Stimulated activated CD8-positive, alpha-beta memory T cell treated with anti-CD3 and anti-CD28 coated beads, Interleukin-12 subunit alpha, Interleukin-12 subunit beta, amount 100 ng/mL, for 1 hour (primary cell): ENCODE data around the gene FSTL1.

Source experiments
- DNase-seq: peaks from one replicate; pipeline ENCODE4 v3.0.0-alpha.2; 2020; ENCODE audit warnings: low read depth

Gene FSTL1, protein sequence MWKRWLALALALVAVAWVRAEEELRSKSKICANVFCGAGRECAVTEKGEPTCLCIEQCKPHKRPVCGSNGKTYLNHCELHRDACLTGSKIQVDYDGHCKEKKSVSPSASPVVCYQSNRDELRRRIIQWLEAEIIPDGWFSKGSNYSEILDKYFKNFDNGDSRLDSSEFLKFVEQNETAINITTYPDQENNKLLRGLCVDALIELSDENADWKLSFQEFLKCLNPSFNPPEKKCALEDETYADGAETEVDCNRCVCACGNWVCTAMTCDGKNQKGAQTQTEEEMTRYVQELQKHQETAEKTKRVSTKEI

DNA sequence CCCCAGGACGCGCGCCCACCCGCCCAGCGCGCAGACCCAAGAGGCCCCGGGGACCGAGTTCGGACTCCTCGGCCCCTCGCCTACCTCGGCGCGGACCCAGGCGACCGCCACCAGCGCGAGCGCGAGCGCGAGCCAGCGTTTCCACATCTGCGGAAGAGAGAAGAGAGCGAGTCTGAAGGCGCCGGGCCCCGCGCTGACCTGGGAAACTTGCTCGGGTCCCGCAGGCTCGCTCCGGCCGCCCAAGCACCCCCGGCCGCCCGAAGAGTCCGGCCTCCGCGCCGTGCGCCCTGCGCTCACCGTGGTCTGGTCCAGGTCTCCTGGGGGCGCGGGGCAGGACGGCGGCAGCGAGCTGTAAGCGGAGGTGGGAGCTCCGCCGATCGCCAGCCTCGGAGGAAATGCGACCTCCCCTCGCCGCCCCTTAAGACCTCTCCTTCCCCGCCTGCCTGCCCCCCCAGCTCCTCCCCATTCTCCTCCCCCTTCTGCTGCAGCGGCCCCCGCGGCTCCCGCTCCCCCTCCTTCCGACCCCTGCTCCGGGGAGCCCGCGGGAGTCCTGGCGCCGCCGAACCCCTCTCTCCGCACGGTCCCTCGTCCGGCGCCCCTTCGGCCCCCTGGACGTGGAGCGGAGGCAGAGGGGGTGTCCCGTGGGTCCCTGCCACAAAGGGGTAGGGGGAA lies at the start of gene FSTL1:
Gene FSTL1 (minus strand): TSS at position 393 of the 672 bp plus-strand sequence. CDS start 246 bp downstream, at position 147.
- DNase-seq: no peak

DNA sequence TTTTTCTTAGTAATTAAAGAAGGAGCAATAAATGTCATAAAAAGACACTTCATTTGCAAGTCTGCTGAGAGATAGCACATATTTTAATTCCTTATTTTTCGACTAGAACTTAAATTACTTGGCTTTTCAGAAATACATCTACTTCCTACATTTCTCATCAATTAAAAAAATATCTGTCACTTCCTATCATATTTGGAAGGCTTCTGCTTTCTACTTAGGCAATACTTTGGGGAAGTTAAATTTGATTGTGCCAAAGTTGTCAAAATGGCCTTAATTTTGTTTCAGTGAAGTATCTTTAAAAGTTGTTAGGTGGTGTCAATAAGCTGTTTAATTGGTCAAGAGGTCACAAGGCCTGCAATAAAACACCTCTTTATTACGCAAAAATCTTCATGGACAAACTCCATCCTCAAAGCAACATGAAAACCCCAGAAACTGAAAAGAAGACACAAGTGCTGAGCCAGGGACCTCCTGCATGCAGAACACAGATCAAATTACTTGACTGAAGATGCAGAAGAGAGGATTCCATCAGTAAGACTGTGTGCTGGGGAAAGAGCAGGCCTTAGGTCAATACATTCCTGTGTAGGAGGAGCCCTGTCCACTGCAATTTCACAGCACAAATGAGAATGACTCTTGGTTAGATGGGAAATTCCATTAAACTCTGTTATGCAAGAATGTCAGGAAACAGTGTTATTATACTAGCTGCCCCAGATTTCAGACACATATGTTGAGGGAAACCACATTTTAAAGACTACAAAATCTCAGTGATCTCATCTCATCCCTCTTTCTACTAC lies 48.0 kb upstream of the FSTL1 start:
- DNase-seq: no peak

DNA sequence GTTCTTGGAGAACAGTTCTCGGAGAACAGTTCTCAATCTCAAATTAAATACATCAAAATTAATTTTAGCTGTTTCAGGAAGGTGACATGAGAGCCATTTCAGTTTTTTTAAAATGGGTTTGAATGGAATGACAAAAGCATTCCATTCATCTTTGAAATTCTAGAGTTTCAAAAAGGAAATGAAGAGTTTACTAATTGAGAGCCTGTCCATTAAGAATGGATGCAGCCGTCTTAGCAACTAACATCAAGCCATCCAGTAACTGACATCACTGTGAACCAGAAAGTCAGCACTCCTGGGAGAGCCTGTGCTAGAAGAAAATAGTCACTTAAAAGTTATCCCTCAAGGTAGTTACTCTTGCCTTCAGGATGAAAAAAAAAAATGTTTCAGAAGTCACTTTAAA lies 47.0 kb upstream of the FSTL1 start:
- no peak for DNase-seq

GRCh38 chr3:120497336-120497735 lies 46.5 kb upstream of the FSTL1 start:
- DNase-seq: no peak

GRCh38 chr3:120496278-120497002 lies 45.6 kb upstream of the FSTL1 start:
- no peak for DNase-seq

DNA sequence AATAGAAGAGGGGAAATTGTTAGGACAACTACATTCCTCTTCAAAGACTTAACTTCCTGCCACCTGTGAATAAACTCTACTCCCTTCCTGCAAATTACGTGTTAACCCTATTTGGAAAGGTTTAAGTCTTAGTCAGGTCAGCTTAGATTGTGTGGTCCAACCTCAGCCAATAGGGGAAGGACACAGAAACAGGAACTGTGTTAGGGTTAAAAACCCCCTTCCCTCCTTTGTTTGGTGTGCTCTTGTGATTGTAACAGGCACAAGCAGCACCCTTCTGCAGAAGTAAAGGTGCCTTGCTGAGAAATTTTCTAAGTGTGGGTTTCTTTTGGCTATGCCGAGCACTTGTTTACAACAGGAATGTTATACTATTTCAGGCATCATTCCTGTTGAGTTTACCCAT lies 45.0 kb upstream of the FSTL1 start:
- no peak for DNase-seq

GRCh38 chr3:120492103-120492502 lies 41.3 kb upstream of the FSTL1 start:
- DNase-seq: no peak

GRCh38 chr3:120489421-120489820 lies 38.6 kb upstream of the FSTL1 start:
- DNase-seq: no peak

DNA sequence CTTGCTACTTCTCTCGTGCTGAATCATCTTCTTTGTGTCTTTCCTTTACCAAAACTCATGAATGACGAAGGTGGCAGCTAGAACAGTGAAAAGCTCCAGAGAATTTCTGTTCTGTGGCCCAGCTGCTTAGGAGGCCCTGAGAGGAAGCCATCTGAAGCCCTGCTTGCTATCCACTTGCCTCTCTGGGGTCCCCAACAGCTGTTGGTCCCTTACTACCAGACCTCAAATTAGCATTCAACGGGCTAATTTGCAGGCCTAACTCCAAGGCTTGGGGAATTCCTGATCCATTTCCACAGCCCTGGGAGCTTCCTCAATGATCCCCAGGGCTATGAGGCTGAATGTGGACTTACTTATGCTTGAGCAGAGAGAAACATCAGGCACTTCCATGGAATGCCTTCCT lies 37.5 kb upstream of the FSTL1 start:
- DNase-seq: no peak

GRCh38 chr3:120487191-120487650 lies 36.4 kb upstream of the FSTL1 start:
- no peak for DNase-seq

DNA sequence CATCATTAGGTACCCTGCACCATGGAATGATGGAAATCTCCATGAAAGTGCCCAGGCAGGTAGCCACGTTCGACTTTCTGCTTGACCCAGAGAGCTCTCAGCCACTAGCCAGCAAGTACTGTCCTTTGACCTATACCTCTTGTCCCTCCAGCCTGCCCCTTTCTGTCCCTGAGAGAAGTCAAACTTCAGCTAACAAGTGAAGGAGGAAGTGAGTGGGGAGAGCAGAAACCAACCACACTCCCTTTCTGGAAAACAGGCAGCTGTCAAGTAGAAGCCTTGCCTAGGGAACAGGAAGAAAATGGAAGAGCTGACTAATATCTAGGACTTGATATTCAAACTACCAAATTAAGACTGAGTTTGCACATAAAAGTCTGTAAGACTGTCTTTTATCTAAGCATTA lies 30.3 kb upstream of the FSTL1 start:
- DNase-seq: no peak

DNA sequence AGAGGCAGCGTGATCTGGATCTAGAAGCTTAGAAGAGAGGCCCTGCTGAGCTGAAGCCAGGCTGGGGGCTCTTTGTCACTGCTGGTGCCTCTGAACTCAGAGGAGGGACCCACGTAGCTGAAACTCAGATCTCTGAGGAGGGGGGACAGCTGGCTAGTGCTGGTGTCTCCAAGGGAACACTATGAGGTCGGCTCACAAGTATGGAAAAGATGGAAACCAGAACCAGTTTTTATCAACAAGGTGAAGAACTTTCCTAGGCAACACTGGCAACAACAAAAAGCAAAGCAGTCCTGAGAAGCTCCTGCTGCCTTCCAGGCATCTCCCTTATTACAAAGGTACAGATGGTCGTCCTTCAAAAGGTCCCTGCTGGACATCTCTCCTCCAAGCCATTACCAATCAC lies 27.0 kb upstream of the FSTL1 start:
- no peak for DNase-seq

DNA sequence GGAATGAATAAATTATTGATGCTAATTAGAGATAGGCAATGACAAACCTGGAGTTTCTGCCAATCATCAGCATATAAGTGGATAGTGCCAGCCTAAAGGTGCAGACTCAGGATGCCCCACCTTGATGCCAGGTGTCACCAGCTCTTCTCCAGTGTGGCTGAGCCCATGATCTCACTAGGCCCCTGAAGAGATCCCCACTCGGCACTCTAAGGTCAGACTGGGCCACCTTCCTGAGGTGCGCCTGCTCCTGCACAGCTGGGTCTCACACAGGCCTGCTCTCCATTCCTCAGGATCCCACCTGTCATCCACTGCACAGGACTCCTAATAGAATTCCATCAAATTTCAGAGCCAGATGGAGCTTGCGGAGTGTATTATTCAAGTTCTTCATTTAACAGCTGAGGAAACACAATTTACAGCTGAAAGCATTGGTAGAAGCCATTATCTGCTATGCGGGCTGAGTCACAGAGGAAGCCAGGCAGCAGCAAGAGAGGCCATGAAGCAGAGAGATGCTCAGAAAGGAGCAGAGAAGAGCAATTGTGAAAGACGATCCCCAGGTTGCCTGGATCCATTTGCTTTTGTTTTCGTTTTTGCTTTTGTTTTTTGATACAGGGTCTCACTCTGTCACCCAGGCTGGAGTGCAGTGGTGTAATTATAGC lies 25.1 kb upstream of the FSTL1 start:
- no peak for DNase-seq

DNA sequence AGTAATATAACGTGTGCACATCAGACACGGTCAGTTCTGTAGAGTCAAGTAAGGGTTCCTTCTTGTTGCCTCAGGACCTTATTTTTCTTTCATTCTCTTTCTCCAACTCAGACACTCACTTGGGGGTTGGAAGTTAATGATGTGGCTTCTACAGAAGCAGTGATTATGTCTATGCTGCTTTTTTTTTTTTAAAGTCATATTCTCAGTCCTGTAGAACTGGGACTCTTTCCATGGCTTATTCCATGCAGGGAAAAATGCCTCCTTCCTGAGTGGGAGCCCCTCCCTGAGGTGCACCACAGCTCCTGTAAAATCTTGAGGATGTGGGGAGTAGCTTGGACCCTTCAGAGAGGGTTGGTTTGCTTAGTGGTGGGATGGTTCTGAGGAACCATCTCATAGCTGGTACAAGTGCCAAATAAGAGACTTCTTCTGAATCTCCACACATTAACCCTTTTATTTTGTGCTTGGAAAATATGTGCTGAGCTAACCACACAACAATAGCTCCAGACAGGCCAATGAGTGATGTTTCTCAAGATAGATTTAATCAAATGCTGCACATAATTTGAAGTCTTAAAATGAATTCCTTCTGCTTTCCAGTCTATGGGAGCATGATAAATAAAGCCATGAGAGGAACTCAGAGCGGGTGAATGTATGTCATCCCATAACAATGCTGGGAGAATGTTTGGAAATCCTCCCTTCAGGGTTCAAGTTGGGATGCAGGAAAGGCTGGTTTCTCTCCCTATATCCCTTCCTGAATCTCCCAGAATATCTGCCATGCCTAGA lies 23.3 kb upstream of the FSTL1 start:
- no peak for DNase-seq

- DNase-seq: no peak
Measured at GRCh38 chr3:120473389-120473788, 22.6 kb upstream of the FSTL1 start.

GRCh38 chr3:120472121-120472844 lies 21.5 kb upstream of the FSTL1 start:
- DNase-seq: no peak

- DNase-seq: no peak
Measured at GRCh38 chr3:120471643-120472042, 20.9 kb upstream of the FSTL1 start.

DNA sequence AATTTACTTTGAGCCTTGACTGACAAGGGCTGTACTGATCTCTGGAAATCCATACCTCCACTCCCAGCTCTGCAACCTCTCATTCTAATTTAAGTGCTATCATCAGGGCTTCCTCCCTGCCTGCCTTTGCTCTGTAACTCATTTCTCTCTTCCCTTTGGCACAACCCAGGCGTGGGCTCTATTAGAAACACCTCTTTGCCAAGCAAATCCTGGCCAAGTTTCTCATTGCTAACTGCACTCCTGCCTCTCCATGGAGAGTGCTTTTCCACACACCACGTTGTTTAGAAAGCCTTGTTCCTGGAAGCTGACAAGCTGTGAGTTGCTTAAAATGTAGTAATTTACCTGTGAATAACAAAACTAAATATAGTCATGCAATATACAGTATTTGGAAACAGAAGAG lies 20.1 kb upstream of the FSTL1 start:
- no peak for DNase-seq

DNA sequence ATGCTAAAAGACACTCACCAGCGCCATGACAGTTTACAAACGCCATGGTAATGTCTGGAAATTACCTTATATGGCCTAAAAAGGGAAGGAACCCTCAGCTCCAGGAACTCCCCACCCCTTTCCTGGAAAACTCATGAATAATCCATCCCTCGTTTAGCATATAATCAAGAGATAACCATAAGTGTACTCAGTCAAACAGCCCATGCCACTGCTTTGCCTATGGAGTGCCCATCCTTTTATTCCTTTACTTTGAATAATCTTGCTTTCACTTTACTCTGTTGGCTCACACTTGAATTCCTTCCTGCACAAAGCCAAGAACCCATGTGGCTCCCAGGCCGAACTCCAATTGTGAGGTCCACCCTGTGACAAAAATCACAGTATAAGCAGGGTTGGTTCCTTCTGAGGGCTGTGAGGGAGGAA lies 19.1 kb upstream of the FSTL1 start:
- DNase-seq: no peak

DNA sequence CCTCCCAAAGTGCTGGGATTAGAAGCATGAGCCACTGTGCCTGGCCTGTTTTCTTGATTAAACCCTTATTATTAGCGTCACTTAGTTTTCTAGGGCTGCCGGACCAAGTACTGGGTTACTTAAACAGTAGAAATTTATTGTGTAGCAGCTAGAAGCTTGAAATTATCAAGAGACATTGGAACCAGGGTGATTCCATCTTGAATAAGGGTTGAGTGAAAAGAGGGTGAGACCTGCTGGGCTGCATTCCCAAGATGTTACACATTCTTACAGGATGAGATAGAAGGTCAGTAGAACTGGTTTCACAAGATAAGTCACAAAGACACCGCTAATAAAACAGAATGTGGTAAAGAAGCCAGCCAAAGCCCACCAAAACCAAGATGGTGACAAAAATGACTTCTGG lies 18.6 kb upstream of the FSTL1 start:
- no peak for DNase-seq
